Caco-2 (cell line): Measurements from ENCODE around the gene THSD8. TPM values are rescaled to one million over a fixed set of nuclear protein-coding genes. Genes with fewer than 3 reads are reported as not detected.

Experiments used
- BruUV-seq: library from RNA; stranded (reverse); fragments of 400-500 nt; replicated peaks from 2 replicates; lab custom pipeline; 2021; lab: Mats Ljungman, UMichigan
- CTCF ChIA-PET: fragments of 300-600 bp; sonication (Branson Sonifier 250); formaldehyde crosslinking; loops from one replicate; lab custom pipeline; 2022; ENCODE audit warnings: antibody characterized with exemption; lab: Charles Lee
- POLR2A ChIA-PET: fragments of 300-600 bp; sonication (Branson Sonifier 250); formaldehyde crosslinking; loops from one replicate; lab custom pipeline; 2022; ENCODE audit warnings: antibody characterized with exemption; lab: Charles Lee
- DNase-seq, 2 experiments: peaks; one replicate each; pipeline versions ENCODE4 v3.0.0 to v3.0.0-alpha.2; 2020 to 2022
- H3K27me3 ChIP-seq: replicated peaks from 2 replicates; pipeline ENCODE4 v1.6.0; 2011; ENCODE audit warnings: low read length; ENCODE audit not compliant: control insufficient read depth, insufficient read depth
- H3K36me3 ChIP-seq: 2 replicates; pipeline ENCODE4 v1.5.1; 2011; ENCODE audit warnings: low read length; ENCODE audit not compliant: control insufficient read depth, insufficient read depth
- H3K4me1 ChIP-seq: fragments of 250-450 bp; sonication (Bioruptor Pico); 2 replicates; pipeline ENCODE4 v1.5.1; 2020; ENCODE audit warnings: mild to moderate bottlenecking
- H3K4me3 ChIP-seq: 2 replicates; pipeline ENCODE4 v1.5.1; 2011; ENCODE audit warnings: low read depth, mild to moderate bottlenecking, control low read depth, low read length
- H3K9me3 ChIP-seq: fragments of 250-450 bp; sonication (Bioruptor Pico); 2 replicates; pipeline ENCODE4 v1.5.1; 2020; ENCODE audit warnings: mild to moderate bottlenecking, moderate library complexity
- H3K27ac Mint-ChIP-seq: one replicate; pipeline ENCODE4 v1.8.0; 2022; ENCODE audit warnings: mixed read lengths; ENCODE audit not compliant: unreplicated experiment
- H3K27me3 Mint-ChIP-seq: one replicate; pipeline ENCODE4 v1.8.0; 2022; ENCODE audit warnings: mixed read lengths; ENCODE audit not compliant: insufficient read depth, unreplicated experiment
- H3K36me3 Mint-ChIP-seq: one replicate; pipeline ENCODE4 v1.8.0; 2022; ENCODE audit warnings: mild to moderate bottlenecking, mixed read lengths; ENCODE audit not compliant: insufficient read depth, unreplicated experiment
- H3K4me1 Mint-ChIP-seq: one replicate; pipeline ENCODE4 v1.8.0; 2022; ENCODE audit warnings: low read depth, mixed read lengths; ENCODE audit not compliant: unreplicated experiment
- H3K4me3 Mint-ChIP-seq: one replicate; pipeline ENCODE4 v1.8.0; 2022; ENCODE audit warnings: mild to moderate bottlenecking, moderate library complexity, mixed read lengths; ENCODE audit not compliant: unreplicated experiment
- H3K9me3 Mint-ChIP-seq: one replicate; pipeline ENCODE4 v1.8.0; 2022; ENCODE audit warnings: mixed read lengths; ENCODE audit not compliant: unreplicated experiment
- intact Hi-C: fragments of 100-400 bp; cut with micrococcal nuclease; formaldehyde crosslinking; loops from one replicate; pipeline ENCODE4 v1.10.0; 2022; ENCODE audit not compliant: unreplicated experiment
- total RNA-seq: library from RNA; stranded (reverse); gene quantifications from 2 replicates; pipeline ENCODE4 v1.2.3, GENCODE V29; 2022
- TF ChIP-seq, protein P1 (sequence below), 2 experiments: fragments of 200-600 bp in 1 of 2; IDR thresholded peaks; 1 replicate in 1 of 2; 2 replicates in 1 of 2; pipeline versions ENCODE4 v1.5.1 to v1.8.0; 2011 to 2022; ENCODE audit warnings: antibody characterized with exemption in 1 of 2, control low read depth in 1 of 2, inconsistent platforms in 1 of 2, low read depth in 1 of 2, low read length in 1 of 2, mild to moderate bottlenecking in 1 of 2, moderate library complexity in 1 of 2; ENCODE audit not compliant: insufficient read depth in 1 of 2, severe bottlenecking in 1 of 2, unreplicated experiment in 1 of 2

The THSD8 gene
- total RNA-seq, 1 experiment from 2014 or later, result 25.9 TPM

DNA sequence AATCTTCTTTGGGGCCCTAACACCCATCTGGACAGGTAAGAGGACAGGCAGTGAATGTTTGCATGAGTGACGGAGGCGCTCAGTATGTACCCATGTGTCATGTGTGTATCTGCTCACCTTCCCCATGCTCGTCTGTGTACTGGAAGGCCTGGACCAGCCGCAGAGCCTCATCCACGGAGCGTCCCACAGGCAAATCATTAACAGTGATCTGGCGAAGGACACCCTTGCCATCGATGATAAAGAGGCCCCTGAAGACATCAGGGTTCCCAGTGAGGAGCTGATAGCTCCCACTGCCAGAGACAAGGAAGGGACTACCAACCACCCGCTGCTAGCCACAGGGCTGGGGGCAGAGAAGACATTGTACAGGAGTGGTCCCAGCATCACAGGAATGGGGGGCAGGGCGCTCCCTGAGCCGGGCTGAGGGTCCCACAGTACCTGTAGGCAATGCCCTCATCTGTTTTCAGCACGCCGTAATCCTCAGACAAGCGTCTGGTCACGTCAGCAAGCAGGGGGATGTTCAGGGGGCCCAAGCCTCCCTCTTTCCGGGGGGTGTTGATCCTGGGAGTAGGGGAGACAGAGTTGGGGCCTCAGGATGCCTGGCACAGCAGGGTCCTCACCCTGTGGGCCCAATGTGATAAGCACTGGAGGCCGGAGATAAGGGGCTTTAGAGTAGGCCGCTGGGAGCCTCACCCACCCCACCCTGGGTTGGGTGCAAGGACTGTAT, 2.0 kb upstream of the THSD8 start:
- Histone ChIP-seq H3K4me3 (peak overlapping the region; percentile 83), H3K36me3 (no peaks in the 10 kb centered on the region; the same call in none of the 2 replicates), H3K4me1 (peaks cover 13% of the 10 kb centered on the region; the same call in 1 of the 2 replicates), H3K27me3 (no peaks in the 10 kb centered on the region), H3K9me3 (no peaks in the 10 kb centered on the region)
- Mint-ChIP-seq H3K27ac (no peak overlapping the region), H3K4me3 (no peak overlapping the region), H3K36me3 (peaks cover 21% of the 10 kb centered on the region), H3K9me3 (no peaks in the 10 kb centered on the region), H3K27me3 (no peaks in the 10 kb centered on the region), H3K4me1 (peaks cover 12% of the 10 kb centered on the region)
- no TSS peak for BruUV-seq
- ChIA-PET POLR2A (no interaction called here), CTCF (interaction anchor here (0.7 kb wide), 1 partner anchor 40 kb away, joined by 3 read pairs; no protein-coding TSS in a partner anchor)
- intact Hi-C loops, result loop anchor here (5.0 kb wide), 1 partner anchor 37 kb away; the partner anchor contains the start of gene MAST1
- DNase-seq, result no peak
- TF ChIP-seq, protein P1, sequence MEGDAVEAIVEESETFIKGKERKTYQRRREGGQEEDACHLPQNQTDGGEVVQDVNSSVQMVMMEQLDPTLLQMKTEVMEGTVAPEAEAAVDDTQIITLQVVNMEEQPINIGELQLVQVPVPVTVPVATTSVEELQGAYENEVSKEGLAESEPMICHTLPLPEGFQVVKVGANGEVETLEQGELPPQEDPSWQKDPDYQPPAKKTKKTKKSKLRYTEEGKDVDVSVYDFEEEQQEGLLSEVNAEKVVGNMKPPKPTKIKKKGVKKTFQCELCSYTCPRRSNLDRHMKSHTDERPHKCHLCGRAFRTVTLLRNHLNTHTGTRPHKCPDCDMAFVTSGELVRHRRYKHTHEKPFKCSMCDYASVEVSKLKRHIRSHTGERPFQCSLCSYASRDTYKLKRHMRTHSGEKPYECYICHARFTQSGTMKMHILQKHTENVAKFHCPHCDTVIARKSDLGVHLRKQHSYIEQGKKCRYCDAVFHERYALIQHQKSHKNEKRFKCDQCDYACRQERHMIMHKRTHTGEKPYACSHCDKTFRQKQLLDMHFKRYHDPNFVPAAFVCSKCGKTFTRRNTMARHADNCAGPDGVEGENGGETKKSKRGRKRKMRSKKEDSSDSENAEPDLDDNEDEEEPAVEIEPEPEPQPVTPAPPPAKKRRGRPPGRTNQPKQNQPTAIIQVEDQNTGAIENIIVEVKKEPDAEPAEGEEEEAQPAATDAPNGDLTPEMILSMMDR (IDR thresholded peaks at IDR 0.05; ENCODE audit: insufficient read depth in 1 of 2, low read depth in 1 of 2, low read length in 1 of 2, severe bottlenecking in 1 of 2, unreplicated experiment in 1 of 2), result no peak

DNA sequence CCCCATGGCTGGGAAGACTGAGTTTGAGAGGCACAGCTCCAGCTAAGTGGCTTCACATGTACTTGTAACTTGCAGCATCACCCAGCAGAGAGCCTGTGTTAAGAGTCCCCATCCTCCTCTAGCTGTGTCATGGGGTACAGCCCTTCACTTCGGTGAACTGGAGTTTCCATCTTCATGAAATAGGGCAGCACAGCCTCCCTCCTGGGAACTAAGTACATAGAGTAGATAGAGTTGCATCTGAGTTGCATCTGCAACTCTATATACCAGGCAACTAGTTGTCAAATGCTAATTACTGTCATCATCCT, 1.5 kb upstream of the THSD8 start:
- Mint-ChIP-seq H3K9me3 (no peaks in the 10 kb centered on the region), H3K27ac (no peak overlapping the region), H3K4me1 (peaks cover 12% of the 10 kb centered on the region), H3K36me3 (peaks cover 21% of the 10 kb centered on the region), H3K27me3 (no peaks in the 10 kb centered on the region), H3K4me3 (peak overlapping the region; percentile 87)
- no peaks in the 10 kb centered on the region for H3K9me3 ChIP-seq
- CTCF ChIA-PET, result interaction anchor here (0.7 kb wide), 2 partner anchors 9 to 34 kb away, joined by 3 read pairs; partner anchors contain the start of genes JUNB and RTBDN
- H3K27me3 ChIP-seq, result no peaks in the 10 kb centered on the region
- peaks cover 13% of the 10 kb centered on the region; the same call in 1 of the 2 replicates for H3K4me1 ChIP-seq
- DNase-seq, result no peak
- intact Hi-C loops, result loop anchor here (5.0 kb wide), 1 partner anchor 37 kb away; the partner anchor contains the start of gene MAST1
- POLR2A ChIA-PET, result no interaction called here
- H3K4me3 ChIP-seq, result peak overlapping the region; percentile 83
- TF ChIP-seq, protein P1 (IDR thresholded peaks at IDR 0.05; ENCODE audit: insufficient read depth in 1 of 2, low read depth in 1 of 2, low read length in 1 of 2, severe bottlenecking in 1 of 2, unreplicated experiment in 1 of 2), result no peak
- no peaks in the 10 kb centered on the region; the same call in none of the 2 replicates for H3K36me3 ChIP-seq
- no TSS peak for BruUV-seq

DNA sequence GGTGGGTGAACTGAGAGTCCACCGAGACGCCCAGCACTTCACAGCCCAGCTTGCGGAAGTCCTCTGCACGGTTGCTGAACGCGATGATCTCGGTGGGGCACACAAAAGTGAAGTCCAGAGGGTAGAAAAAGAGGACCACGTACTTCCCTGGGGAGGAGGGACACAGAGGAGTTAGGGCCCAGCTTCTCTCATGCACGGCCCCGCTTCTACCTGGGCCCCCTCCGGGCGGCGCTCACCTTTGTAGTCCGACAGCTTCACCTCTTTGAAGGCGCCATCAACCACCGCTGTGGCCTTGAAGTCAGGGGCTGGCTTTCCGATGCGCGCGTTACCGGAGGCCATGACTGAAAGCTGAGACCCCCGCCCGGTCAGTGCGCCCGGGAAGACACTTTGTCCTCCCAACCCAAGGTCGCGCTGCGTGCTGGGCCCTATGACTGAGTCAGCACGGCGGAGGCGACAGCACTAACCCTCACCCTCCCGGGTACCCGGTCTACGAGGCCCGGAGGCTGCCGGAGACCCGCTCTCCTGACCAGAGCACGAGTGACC, 875 bp upstream of the THSD8 start:
- POLR2A ChIA-PET, result no interaction called here
- no peaks in the 10 kb centered on the region for H3K27me3 ChIP-seq
- no peaks in the 10 kb centered on the region for H3K9me3 ChIP-seq
- peak overlapping the region; percentile 83 for H3K4me3 ChIP-seq
- Mint-ChIP-seq H3K27me3 (no peaks in the 10 kb centered on the region), H3K4me3 (peak overlapping the region; percentile 87), H3K4me1 (peaks cover 12% of the 10 kb centered on the region), H3K9me3 (no peaks in the 10 kb centered on the region), H3K27ac (peak overlapping the region; percentile 25), H3K36me3 (peaks cover 23% of the 10 kb centered on the region)
- H3K36me3 ChIP-seq, result no peaks in the 10 kb centered on the region; the same call in none of the 2 replicates
- H3K4me1 ChIP-seq, result peaks cover 10% of the 10 kb centered on the region
- BruUV-seq, result no TSS peak
- intact Hi-C loops, result loop anchor here (5.0 kb wide), 1 partner anchor 36 kb away; the partner anchor contains the start of gene MAST1
- peak in 1 of 2 experiments; percentile 25 for DNase-seq
- TF ChIP-seq, protein P1 (IDR thresholded peaks at IDR 0.05; ENCODE audit: insufficient read depth in 1 of 2, low read depth in 1 of 2, low read length in 1 of 2, severe bottlenecking in 1 of 2, unreplicated experiment in 1 of 2), result no peak
- CTCF ChIA-PET, result interaction anchor here (0.7 kb wide), 2 partner anchors 9 to 33 kb away, joined by 3 read pairs; partner anchors contain the start of genes JUNB and RTBDN
